Activated CD4-positive, alpha-beta T cell treated with anti-CD3 and anti-CD28 coated beads, Interleukin-2, amount 10 ng/mL, durations not matched to agents 7 days and 5 days (primary cell): Measurements from ENCODE around the gene IL37. TPM values are rescaled to one million over a fixed set of nuclear protein-coding genes. Genes with fewer than 3 reads are reported as not detected.

Experiments used
- CTCF ChIA-PET: fragments of 350-600 bp; sonication (Branson Sonifier 250); formaldehyde crosslinking; loops from one replicate; lab custom pipeline; 2021; ENCODE audit warnings: antibody characterized with exemption; lab: Charles Lee
- POLR2A ChIA-PET: fragments of 350-600 bp; sonication (Branson Sonifier 250); formaldehyde crosslinking; loops from one replicate; lab custom pipeline; 2021; ENCODE audit warnings: antibody characterized with exemption; lab: Charles Lee
- DNase-seq: peaks from one replicate; pipeline ENCODE4 v3.0.0-alpha.2; 2020
- H3K27ac Mint-ChIP-seq: one replicate; pipeline ENCODE4 v1.8.0; 2021; ENCODE audit warnings: mild to moderate bottlenecking, moderate library complexity, mixed read lengths
- H3K27me3 Mint-ChIP-seq: one replicate; pipeline ENCODE4 v1.8.0; 2021; ENCODE audit warnings: mixed read lengths
- H3K36me3 Mint-ChIP-seq: one replicate; pipeline ENCODE4 v1.8.0; 2021; ENCODE audit warnings: low read depth, mixed read lengths
- H3K4me1 Mint-ChIP-seq: one replicate; pipeline ENCODE4 v1.8.0; 2021; ENCODE audit warnings: mixed read lengths
- H3K4me3 Mint-ChIP-seq: one replicate; pipeline ENCODE4 v1.8.0; 2021; ENCODE audit warnings: mild to moderate bottlenecking, moderate library complexity, mixed read lengths
- H3K9me3 Mint-ChIP-seq: one replicate; pipeline ENCODE4 v1.8.0; 2021; ENCODE audit warnings: mixed read lengths
- total RNA-seq, 2 experiments: library from RNA; stranded (reverse); gene quantifications; one replicate each; pipeline ENCODE4 v1.2.3, GENCODE V29; 2021

Gene IL37
- total RNA-seq, 2 experiments from 2014 or later = not detected

DNA sequence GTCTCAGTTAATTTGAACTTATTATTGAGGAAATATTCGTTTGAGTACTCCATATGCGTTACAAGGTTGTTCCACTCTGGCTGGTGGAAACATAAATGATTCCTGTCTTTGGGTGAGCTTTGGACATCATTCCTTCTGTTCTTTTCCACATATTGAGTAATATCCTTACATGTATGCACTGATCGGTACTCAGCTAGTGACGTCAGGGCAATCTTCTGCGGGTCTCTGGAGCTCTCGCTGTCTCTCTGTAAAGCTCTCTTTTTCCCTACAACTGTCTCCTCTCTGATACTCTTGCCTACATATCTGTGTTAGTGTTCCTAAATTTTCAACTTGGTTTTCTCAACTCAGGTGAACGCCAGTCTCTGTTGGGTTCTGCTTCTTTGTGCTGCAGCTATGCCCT lies 43.4 kb downstream of the IL37 start:
- ChIA-PET POLR2A (no interaction called here), CTCF (interaction anchor here (0.9 to 2.2 kb wide), 3 partner anchors 9 to 205 kb away, joined by 3 to 9 read pairs (median 3); no protein-coding TSS in a partner anchor)
- Mint-ChIP-seq H3K9me3 (no peaks in the 10 kb centered on the region), H3K27me3 (peaks cover 21% of the 10 kb centered on the region), H3K36me3 (no peaks in the 10 kb centered on the region), H3K4me1 (no peaks in the 10 kb centered on the region), H3K27ac (no peak overlapping the region), H3K4me3 (no peak overlapping the region)
- no peak for DNase-seq

DNA sequence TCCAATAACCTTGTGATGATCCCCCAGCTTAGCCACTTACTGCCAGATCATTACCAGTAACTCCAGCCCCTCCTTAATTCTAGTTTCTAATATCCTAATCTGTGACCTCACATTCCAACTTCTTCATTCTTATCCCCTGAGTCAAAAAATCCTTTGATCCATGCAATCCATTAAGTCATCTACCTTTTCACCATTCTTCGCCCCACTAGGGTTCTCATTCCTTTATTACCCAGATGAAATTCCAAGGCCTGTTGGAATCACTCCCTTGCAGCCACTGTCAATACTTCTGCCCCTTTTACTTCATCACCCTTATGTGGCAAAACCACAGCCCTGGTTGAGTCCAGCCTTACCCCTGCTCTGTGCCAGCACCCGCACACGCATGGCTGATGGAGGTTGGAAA lies 46.5 kb downstream of the IL37 start:
- no peaks in the 10 kb centered on the region for H3K4me1 Mint-ChIP-seq
- H3K9me3 Mint-ChIP-seq = no peaks in the 10 kb centered on the region
- no peak overlapping the region for H3K4me3 Mint-ChIP-seq
- ChIA-PET CTCF (no interaction called here), POLR2A (no interaction called here)
- H3K27ac Mint-ChIP-seq = no peak overlapping the region
- no peak for DNase-seq
- no peaks in the 10 kb centered on the region for H3K36me3 Mint-ChIP-seq
- H3K27me3 Mint-ChIP-seq = peaks cover 3% of the 10 kb centered on the region

DNA sequence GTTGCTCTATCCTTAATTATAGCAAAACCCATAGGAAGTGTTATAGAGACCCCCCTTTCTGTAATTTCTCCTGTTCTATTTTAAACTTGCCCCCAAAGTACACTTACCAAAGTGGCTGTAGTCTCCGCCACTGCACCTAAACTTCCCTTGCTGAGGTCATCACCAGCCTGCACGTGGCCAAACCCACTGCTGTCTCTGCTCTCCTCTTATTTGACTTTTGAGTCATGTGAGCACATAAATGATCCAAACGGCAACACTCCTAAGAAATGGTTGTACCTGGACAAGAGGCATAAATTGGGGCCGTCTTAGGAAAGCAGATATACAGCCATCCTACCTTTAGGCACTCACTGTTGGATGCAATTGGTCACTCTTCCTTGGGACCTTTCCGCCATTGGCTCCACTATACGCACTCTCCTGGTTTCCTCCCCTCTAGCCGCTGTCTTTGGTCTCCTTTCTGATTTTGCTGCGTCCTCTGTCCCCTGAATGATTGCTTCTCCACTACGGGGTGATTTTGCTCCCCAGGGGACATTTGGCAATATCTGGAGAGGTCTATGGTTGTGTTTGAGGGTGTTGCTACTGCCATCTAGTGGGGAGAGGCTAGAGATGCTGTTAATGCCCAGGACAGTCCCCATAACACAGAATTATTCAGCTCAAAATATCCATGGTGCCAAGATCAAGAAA lies 47.6 kb downstream of the IL37 start:
- Mint-ChIP-seq H3K27ac (no peak overlapping the region), H3K36me3 (no peaks in the 10 kb centered on the region), H3K27me3 (no peaks in the 10 kb centered on the region), H3K9me3 (no peaks in the 10 kb centered on the region), H3K4me3 (no peak overlapping the region), H3K4me1 (no peaks in the 10 kb centered on the region)
- DNase-seq = peak; percentile 59
- POLR2A ChIA-PET = no interaction called here
- CTCF ChIA-PET = interaction anchor here (1.2 to 1.8 kb wide), 4 partner anchors 17 to 209 kb away, joined by 4 to 6 read pairs (median 4); partner anchors contain the start of gene IL36G

DNA sequence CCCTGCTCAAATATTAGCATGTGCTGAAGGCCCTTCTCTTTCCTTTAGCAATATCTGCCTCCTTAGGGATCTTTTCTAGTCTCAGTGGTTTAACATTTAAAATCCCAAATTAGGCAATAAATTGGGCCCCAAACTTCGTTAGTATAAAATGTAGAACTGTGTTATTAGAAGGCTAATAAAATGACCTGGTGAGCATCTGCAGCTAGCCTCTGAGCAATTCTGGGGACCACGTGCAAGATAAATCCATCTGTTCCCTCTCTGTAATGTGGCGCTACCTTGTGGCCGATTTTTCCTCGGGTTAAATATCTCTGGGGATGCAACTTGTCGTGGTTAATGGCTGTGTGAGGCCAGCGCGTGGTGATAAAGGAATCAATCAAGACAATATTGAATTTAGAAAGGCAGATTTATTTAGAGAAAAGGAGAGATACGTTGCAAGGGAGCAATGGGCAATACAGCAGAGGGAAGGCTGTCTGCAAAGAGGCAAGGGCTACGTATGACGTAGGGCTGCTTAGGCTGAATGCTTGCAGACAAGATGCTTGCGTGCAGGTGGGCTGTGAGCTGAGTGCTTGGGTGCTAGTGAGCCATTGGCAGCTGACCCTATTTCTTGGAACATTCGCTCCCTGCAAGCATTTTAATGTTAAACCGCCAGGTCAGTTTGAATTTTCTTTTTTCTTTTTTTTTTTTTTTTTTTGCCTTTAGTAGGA lies 48.3 kb downstream of the IL37 start:
- H3K4me3 Mint-ChIP-seq = no peak overlapping the region
- H3K36me3 Mint-ChIP-seq = no peaks in the 10 kb centered on the region
- ChIA-PET CTCF (interaction anchor here (0.8 to 1.8 kb wide), 6 partner anchors 13 to 210 kb away, joined by 3 to 6 read pairs (median 4); partner anchors contain the start of gene IL36G), POLR2A (no interaction called here)
- no peaks in the 10 kb centered on the region for H3K4me1 Mint-ChIP-seq
- no peak for DNase-seq
- no peaks in the 10 kb centered on the region for H3K27me3 Mint-ChIP-seq
- H3K9me3 Mint-ChIP-seq = no peaks in the 10 kb centered on the region
- no peak overlapping the region for H3K27ac Mint-ChIP-seq

DNA sequence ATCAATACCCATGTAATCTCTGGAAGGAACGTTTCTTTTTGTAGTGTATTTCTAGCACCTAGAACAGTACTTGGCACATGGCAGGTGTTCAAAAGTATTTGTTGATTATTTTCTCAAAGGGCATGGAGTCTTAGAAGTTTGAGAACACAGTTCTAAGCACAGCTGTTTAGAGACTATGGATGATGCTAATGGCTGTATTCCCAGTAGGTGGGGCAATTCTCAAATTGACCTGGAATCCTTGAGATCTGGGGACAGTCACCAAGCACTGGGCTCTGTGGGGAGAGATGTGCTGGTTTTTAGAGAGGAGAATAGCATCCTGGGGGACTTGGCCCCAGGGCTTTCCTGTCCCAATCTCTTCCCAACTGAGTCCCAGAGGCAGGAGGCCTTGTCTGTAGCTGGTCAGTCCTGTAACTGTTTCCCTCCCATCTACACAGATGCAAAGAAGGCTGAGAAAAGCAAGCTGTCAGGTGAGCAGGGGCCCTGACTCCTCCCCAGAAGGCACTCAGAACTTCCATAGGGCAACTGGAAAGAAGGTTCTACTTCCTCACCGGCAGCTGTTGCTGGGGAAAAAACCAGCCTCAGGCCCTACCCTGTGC lies 49.4 kb downstream of the IL37 start:
- no peaks in the 10 kb centered on the region for H3K27me3 Mint-ChIP-seq
- H3K4me1 Mint-ChIP-seq = no peaks in the 10 kb centered on the region
- no peak overlapping the region for H3K27ac Mint-ChIP-seq
- peak; percentile 1 for DNase-seq
- no peak overlapping the region for H3K4me3 Mint-ChIP-seq
- H3K36me3 Mint-ChIP-seq = no peaks in the 10 kb centered on the region
- ChIA-PET POLR2A (no interaction called here), CTCF (interaction anchor here (0.6 to 1.8 kb wide), 6 partner anchors 12 to 372 kb away, joined by 3 to 6 read pairs (median 4); partner anchors contain the start of gene IL36G)
- no peaks in the 10 kb centered on the region for H3K9me3 Mint-ChIP-seq

DNA sequence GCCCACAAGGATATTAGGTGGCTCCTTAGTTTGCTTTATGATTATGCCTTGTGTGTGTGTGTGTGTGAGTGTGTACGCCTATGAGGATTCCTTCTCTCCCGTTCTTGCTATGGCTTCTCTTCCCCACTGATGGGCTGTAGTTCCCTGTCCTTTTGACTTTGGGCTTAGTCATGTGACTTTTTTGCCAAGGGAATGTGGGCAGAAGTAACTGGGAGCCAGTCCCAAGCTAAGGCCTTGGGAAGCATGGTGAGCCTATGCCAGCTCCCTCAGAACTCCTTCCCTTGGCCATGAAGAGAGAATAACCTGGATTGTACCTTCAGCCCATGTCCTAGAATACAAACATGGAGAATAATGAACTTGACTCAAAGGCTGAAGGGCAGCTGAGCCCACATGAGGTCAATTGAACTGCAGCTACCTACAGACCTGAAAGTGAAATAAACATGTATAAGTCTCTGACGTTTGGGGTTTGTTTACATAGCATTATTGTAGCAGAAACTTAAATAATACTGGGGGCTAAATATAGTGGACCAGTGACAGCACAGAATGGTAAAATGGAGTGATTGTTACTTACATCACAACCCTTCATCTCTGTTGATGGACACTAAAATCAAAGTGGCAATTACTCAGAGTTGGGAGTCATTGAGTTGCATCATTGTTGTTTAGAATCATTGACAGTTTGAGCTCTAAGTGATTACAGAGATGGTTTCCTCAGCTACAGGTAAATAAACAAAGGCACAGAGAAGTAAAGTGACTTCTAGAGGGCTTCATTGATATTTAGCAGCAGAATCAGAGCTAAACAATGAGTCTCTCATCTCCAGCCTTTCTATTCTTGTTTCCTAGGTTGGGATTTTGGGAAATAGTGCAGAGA lies 51.6 kb downstream of the IL37 start:
- ChIA-PET CTCF (interaction anchor here (1.3 to 1.7 kb wide), 3 partner anchors 8 to 213 kb away, joined by 3 to 5 read pairs (median 3); no protein-coding TSS in a partner anchor), POLR2A (no interaction called here)
- Mint-ChIP-seq H3K4me1 (no peaks in the 10 kb centered on the region), H3K36me3 (no peaks in the 10 kb centered on the region), H3K9me3 (no peaks in the 10 kb centered on the region), H3K27ac (no peak overlapping the region), H3K4me3 (no peak overlapping the region), H3K27me3 (peaks cover 2% of the 10 kb centered on the region)
- peak; percentile 2 for DNase-seq

DNA sequence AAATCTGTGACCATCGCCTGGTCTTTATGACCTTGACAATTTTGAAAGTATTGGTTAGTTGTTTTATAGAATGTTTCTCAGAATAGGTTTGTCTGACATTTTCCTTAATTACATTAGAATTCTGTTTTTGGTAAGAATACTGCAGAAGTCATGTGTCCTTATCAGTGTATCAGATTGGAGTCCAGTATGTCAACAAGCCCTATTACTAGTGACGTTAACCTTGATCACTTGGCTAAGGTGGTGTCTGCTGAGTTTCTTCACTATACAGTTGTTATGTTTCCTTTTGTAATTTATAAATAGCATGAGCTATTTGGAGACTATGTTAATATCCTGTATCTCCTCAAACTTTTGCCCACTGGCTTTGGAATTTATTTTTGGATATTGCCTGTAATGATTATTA lies 56.1 kb downstream of the IL37 start:
- Mint-ChIP-seq H3K4me3 (no peak overlapping the region), H3K27ac (no peak overlapping the region), H3K9me3 (peaks cover 3% of the 10 kb centered on the region), H3K27me3 (peaks cover 4% of the 10 kb centered on the region), H3K4me1 (peaks cover 4% of the 10 kb centered on the region), H3K36me3 (no peaks in the 10 kb centered on the region)
- DNase-seq = no peak
- ChIA-PET POLR2A (no interaction called here), CTCF (interaction anchor here (1.4 kb wide), 1 partner anchor 217 kb away, joined by 3 read pairs; no protein-coding TSS in a partner anchor)

Other genes starting within 250 kb of the IL37 start
- not detected for gene NT5DC4, start 190.1 kb upstream of the IL37 start, total RNA-seq
- gene CKAP2L, start 146.6 kb upstream of the IL37 start, total RNA-seq = 10 to 100 TPM; 59.1 to 78.1 TPM
- under 1 TPM; 0.17 to 0.21 TPM for gene IL1A, start 126.7 kb upstream of the IL37 start, total RNA-seq
- not detected for gene IL1B, start 74.4 kb upstream of the IL37 start, total RNA-seq
- gene IL36G, start 66.8 kb downstream of the IL37 start, total RNA-seq = not detected
- not detected for gene IL36A, start 94.3 kb downstream of the IL37 start, total RNA-seq
- not detected for gene IL36B, start 141.7 kb downstream of the IL37 start, total RNA-seq
- not detected for gene IL36RN, start 148.0 kb downstream of the IL37 start, total RNA-seq
- not detected for gene IL1F10, start 156.8 kb downstream of the IL37 start, total RNA-seq
- under 1 TPM; 0.37 to 0.48 TPM for gene IL1RN, start 216.4 kb downstream of the IL37 start, total RNA-seq